ENCODE data around the gene GAL3ST2. TPM values are rescaled to one million over a fixed set of nuclear protein-coding genes. Genes with fewer than 3 reads are reported as not detected.
"Not testable (repeated sequence)": the region's sequence is repeated elsewhere in the genome, so short reads cannot be mapped to it uniquely, and the experiment has no call there.

GAL3ST2 gene
- total RNA-seq, 2 experiments from 2014 or later = 1.5 to 1.9 TPM

GRCh38 chr2:241780939-241781569 lies 4.4 kb downstream of the GAL3ST2 start:
- CTCF ChIA-PET = no interaction called here
- H3K9me3 Mint-ChIP-seq = peaks cover 3% of the 10 kb centered on the region
- DNase-seq (no peak), ATAC-seq (ENCODE audit: poor library complexity) (no peak)
- no peaks in the 10 kb centered on the region for H3K36me3 Mint-ChIP-seq (ENCODE audit: low read depth)
- H3K4me1 ChIP-seq (ENCODE audit: insufficient read depth, low read length) = no peaks in the 10 kb centered on the region
- peaks cover 0 to 6% of the 10 kb centered on the region in 2 experiments for H3K9me3 ChIP-seq (ENCODE audit: control insufficient read depth in 1 of 2, insufficient read depth in 1 of 2, low read length in 2 of 2)
- intact Hi-C loops (cut with DNase I, micrococcal nuclease) = no loop called here
- no peak overlapping the region for H3K27ac ChIP-seq (ENCODE audit: low read depth in 1 of 2, low read length in 2 of 2)
- no peaks in the 10 kb centered on the region for H3K36me3 ChIP-seq (ENCODE audit: insufficient read depth, low read length)
- no peak overlapping the region for H3K4me3 ChIP-seq (ENCODE audit: low read length)
- H3K4me1 Mint-ChIP-seq (ENCODE audit: low read depth) = no peaks in the 10 kb centered on the region
- H3K27me3 Mint-ChIP-seq = no peaks in the 10 kb centered on the region
- POLR2A ChIA-PET = no interaction called here
- no peak overlapping the region for H3K4me3 Mint-ChIP-seq
- no peaks in the 10 kb centered on the region for H3K27me3 ChIP-seq (ENCODE audit: control insufficient read depth in 1 of 2, insufficient read depth in 2 of 2, low read length in 2 of 2)
- no peak overlapping the region for H3K27ac Mint-ChIP-seq
- TF ChIP-seq, protein P1, sequence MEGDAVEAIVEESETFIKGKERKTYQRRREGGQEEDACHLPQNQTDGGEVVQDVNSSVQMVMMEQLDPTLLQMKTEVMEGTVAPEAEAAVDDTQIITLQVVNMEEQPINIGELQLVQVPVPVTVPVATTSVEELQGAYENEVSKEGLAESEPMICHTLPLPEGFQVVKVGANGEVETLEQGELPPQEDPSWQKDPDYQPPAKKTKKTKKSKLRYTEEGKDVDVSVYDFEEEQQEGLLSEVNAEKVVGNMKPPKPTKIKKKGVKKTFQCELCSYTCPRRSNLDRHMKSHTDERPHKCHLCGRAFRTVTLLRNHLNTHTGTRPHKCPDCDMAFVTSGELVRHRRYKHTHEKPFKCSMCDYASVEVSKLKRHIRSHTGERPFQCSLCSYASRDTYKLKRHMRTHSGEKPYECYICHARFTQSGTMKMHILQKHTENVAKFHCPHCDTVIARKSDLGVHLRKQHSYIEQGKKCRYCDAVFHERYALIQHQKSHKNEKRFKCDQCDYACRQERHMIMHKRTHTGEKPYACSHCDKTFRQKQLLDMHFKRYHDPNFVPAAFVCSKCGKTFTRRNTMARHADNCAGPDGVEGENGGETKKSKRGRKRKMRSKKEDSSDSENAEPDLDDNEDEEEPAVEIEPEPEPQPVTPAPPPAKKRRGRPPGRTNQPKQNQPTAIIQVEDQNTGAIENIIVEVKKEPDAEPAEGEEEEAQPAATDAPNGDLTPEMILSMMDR (IDR thresholded peaks at IDR 0.05) = no peak

DNA sequence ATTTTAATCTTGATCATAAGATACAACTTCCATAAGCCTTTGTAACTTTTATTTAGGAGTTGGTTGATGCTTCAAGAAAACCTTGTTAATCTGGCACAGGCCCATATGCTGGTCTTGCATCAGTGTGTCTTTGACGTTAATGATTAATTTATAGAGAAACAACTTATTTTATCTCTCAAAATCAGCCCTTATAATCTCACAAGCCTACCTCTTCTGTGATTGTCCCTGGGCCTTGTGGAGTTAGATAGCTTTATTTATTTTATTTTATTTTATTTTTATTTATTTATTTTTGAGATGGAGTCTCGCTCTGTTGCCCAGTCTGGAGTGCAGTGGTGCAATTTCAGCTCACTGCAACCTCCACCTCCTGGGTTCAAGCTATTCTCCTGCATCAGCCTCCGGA lies 5.4 kb downstream of the GAL3ST2 start:
- H3K27me3 ChIP-seq (ENCODE audit: control insufficient read depth in 1 of 2, insufficient read depth in 2 of 2, low read length in 2 of 2); ATAC-seq (ENCODE audit: poor library complexity); DNase-seq; H3K27ac Mint-ChIP-seq; H3K9me3 ChIP-seq (ENCODE audit: control insufficient read depth in 1 of 2, insufficient read depth in 1 of 2, low read length in 2 of 2); CTCF ChIA-PET; H3K4me3 Mint-ChIP-seq; intact Hi-C loops (cut with DNase I, micrococcal nuclease); H3K4me3 ChIP-seq (ENCODE audit: low read length); H3K36me3 Mint-ChIP-seq (ENCODE audit: low read depth); POLR2A ChIA-PET; H3K27ac ChIP-seq (ENCODE audit: low read depth in 1 of 2, low read length in 2 of 2); H3K27me3 Mint-ChIP-seq; H3K36me3 ChIP-seq (ENCODE audit: insufficient read depth, low read length); H3K9me3 Mint-ChIP-seq; H3K4me1 Mint-ChIP-seq (ENCODE audit: low read depth); H3K4me1 ChIP-seq (ENCODE audit: insufficient read depth, low read length): not testable (repeated sequence)

GRCh38 chr2:241788135-241788534 lies 11.5 kb downstream of the GAL3ST2 start:
- H3K27ac ChIP-seq (ENCODE audit: low read depth in 1 of 2, low read length in 2 of 2) = no peak overlapping the region
- no peak for ATAC-seq (ENCODE audit: poor library complexity)
- POLR2A ChIA-PET = no interaction called here

More at GRCh38 chr2:241788135-241788534, 11.5 kb downstream of the GAL3ST2 start:
- Histone ChIP-seq H3K27me3 (ENCODE audit: control insufficient read depth in 1 of 2, insufficient read depth in 2 of 2, low read length in 2 of 2) (no peaks in the 10 kb centered on the region), H3K4me1 (ENCODE audit: insufficient read depth, low read length) (no peaks in the 10 kb centered on the region), H3K36me3 (ENCODE audit: insufficient read depth, low read length) (no peaks in the 10 kb centered on the region), H3K9me3 (ENCODE audit: control insufficient read depth in 1 of 2, insufficient read depth in 1 of 2, low read length in 2 of 2) (no peaks in the 10 kb centered on the region), H3K4me3 (ENCODE audit: low read length) (no peak overlapping the region)
- no peaks in the 10 kb centered on the region for H3K4me1 Mint-ChIP-seq (ENCODE audit: low read depth)
- H3K4me3 Mint-ChIP-seq = no peak overlapping the region
- no peaks in the 10 kb centered on the region for H3K27me3 Mint-ChIP-seq
- TF ChIP-seq, protein P1 (IDR thresholded peaks at IDR 0.05) = no peak
- no peak for DNase-seq
- H3K36me3 Mint-ChIP-seq (ENCODE audit: low read depth) = no peaks in the 10 kb centered on the region
- no peak overlapping the region for H3K27ac Mint-ChIP-seq
- no peaks in the 10 kb centered on the region for H3K9me3 Mint-ChIP-seq
- intact Hi-C loops (cut with DNase I, micrococcal nuclease) = no loop called here
- CTCF ChIA-PET = interaction anchor here (1.0 to 1.9 kb wide), 2 partner anchors 25 to 54 kb away, joined by 4 to 7 read pairs; partner anchors contain the start of gene D2HGDH
